ENCODE results near the gene MRRF. TPM values are rescaled to one million over a fixed set of nuclear protein-coding genes. Genes with fewer than 3 reads are reported as not detected.
A peak's percentile ranks its signal among the peaks of the same experiment; 100 is the strongest.

Gene MRRF, protein sequence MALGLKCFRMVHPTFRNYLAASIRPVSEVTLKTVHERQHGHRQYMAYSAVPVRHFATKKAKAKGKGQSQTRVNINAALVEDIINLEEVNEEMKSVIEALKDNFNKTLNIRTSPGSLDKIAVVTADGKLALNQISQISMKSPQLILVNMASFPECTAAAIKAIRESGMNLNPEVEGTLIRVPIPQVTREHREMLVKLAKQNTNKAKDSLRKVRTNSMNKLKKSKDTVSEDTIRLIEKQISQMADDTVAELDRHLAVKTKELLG
- 48.0 TPM for polyA plus RNA-seq (2013)

DNA sequence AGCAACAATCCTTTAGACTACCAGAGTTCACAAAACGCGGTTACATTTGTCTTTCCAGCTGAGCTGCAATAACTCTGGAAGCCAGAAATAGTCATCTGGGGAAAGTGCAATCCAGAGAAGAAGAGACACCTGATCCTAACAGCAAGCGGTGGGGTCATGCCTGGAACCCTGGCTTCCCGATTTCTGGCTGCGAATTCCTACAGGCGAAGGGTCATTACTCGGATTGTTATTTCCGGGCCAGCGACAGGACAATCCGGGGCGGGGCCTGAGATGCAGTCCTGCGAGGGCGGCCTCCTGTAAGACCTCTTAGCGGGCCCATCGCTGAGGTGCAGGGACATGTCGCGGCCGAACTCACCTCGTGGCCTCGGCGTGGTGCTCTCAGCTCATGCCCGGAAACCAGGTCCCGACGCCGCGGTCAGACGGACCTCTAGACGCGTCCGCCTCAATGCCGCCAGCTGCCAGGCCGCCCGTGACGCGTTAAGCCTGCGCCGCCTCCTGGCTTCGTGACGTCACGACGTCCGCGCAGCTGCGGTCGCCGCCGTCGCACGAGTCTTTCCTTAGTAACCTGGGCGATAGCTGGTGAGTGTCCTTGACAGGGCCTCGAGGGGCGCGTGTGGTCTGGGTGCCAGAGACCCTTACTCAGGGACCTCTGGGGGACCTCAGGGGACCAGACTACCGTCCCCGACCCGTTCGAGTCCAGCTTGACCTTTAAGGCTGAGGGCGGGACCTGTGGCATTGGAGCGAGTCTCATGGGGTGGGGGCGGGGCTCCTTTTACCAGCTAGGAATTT lies at the start of gene MRRF, which contains the start of gene RBM18:
Gene MRRF (plus strand): TSS at position 523 of the 789 bp plus-strand sequence. CDS start 6,010 bp downstream, outside the sequence.
Gene RBM18 (minus strand): TSS at position 481 of the 789 bp plus-strand sequence. CDS start 3,348 bp downstream, outside the sequence.
- DNase-seq: peak; percentile 91 to 96 (median 94)
- Histone ChIP-seq H3K27ac (ENCODE audit: insufficient read depth in 1 of 2, low read depth in 1 of 2, low read length in 2 of 2, poor library complexity in 1 of 2, severe bottlenecking in 2 of 2) (peak within 1 kb of the TSS; percentile 97 to 99), H3K36me3 (ENCODE audit: control insufficient read depth in 4 of 4, insufficient read depth in 4 of 4, low read length in 3 of 4) (peaks cover 13 to 23% (median 20%) of the 10 kb centered on the region in 4 experiments), H3K4me3 (ENCODE audit: control insufficient read depth in 1 of 7, extremely low read depth in 1 of 7, insufficient read depth in 4 of 7, low read depth in 2 of 7, low read length in 6 of 7) (peak within 1 kb of the TSS; percentile 61 to 99 (median 92)), H3K4me1 (ENCODE audit: control extremely low read depth in 1 of 4, control insufficient read depth in 4 of 4, insufficient read depth in 4 of 4, low read length in 3 of 4) (peaks cover 19 to 29% (median 25%) of the 10 kb centered on the region in 4 experiments), H3K27me3 (replicated peaks in 2 of 5; ENCODE audit: control insufficient read depth in 4 of 5, insufficient read depth in 5 of 5, low read length in 4 of 5) (no peaks in the 10 kb centered on the region), H3K9me3 (ENCODE audit: control extremely low read depth in 1 of 5, control insufficient read depth in 4 of 5, insufficient read depth in 2 of 5, low read depth in 1 of 5, low read length in 4 of 5) (no peaks in the 10 kb centered on the region)
- ChIA-PET POLR2A (interaction anchor here (0.6 to 1.2 kb wide), 7 partner anchors 11 to 648 kb away, joined by 3 to 4 read pairs (median 3); partner anchors contain the start of gene LHX6), CTCF (interaction anchor here (0.7 to 3.2 kb wide), 14 partner anchors 10 to 191 kb away, joined by 3 to 20 read pairs (median 4); partner anchors contain the start of genes MORN5 and NDUFA8)
- 0% methylated on average over 57 of the region's 60 CpGs for WGBS (ENCODE audit: insufficient coverage)

DNA sequence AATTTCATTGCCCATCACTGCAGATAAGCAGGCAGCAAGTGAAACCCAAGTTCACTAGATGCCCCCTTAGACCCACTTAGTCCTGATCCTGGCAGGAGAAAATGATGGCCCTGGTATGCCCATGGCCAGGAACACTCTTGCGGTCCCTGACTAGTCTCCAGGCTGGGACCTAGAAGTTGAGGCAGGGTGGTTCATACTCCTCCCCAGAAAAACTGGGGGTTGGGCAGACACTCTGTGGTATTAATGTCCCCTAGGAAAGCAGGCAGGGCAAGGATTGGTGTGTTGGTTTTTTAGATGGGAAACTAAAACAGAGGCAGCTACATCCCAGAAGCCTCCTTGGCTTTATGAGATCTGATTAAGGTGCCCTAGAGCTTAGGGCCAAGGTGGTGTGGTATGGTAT lies 49.0 kb upstream of the MRRF start:
- Histone ChIP-seq H3K27ac (ENCODE audit: insufficient read depth in 1 of 2, low read depth in 1 of 2, low read length in 2 of 2, poor library complexity in 1 of 2, severe bottlenecking in 2 of 2) (no peak overlapping the region), H3K36me3 (ENCODE audit: control insufficient read depth in 4 of 4, insufficient read depth in 4 of 4, low read length in 3 of 4) (no peaks in the 10 kb centered on the region), H3K27me3 (replicated peaks in 2 of 5; ENCODE audit: control insufficient read depth in 4 of 5, insufficient read depth in 5 of 5, low read length in 4 of 5) (peaks cover 0 to 31% (median 10%) of the 10 kb centered on the region in 5 experiments), H3K4me1 (ENCODE audit: control extremely low read depth in 1 of 4, control insufficient read depth in 4 of 4, insufficient read depth in 4 of 4, low read length in 3 of 4) (peaks cover 5 to 61% (median 56%) of the 10 kb centered on the region in 4 experiments), H3K9me3 (ENCODE audit: control extremely low read depth in 1 of 5, control insufficient read depth in 4 of 5, insufficient read depth in 2 of 5, low read depth in 1 of 5, low read length in 4 of 5) (no peaks in the 10 kb centered on the region), H3K4me3 (ENCODE audit: control insufficient read depth in 1 of 7, extremely low read depth in 1 of 7, insufficient read depth in 4 of 7, low read depth in 2 of 7, low read length in 6 of 7) (no peak overlapping the region)
- CTCF ChIA-PET: interaction anchor here (0.9 to 1.5 kb wide), 6 partner anchors 8 to 231 kb away, joined by 3 to 4 read pairs (median 3); no protein-coding TSS in a partner anchor
- 100% methylated on average over 1 of the region's 1 CpG for WGBS (ENCODE audit: insufficient coverage)
- DNase-seq: no peak
- POLR2A ChIA-PET: no interaction called here

DNA sequence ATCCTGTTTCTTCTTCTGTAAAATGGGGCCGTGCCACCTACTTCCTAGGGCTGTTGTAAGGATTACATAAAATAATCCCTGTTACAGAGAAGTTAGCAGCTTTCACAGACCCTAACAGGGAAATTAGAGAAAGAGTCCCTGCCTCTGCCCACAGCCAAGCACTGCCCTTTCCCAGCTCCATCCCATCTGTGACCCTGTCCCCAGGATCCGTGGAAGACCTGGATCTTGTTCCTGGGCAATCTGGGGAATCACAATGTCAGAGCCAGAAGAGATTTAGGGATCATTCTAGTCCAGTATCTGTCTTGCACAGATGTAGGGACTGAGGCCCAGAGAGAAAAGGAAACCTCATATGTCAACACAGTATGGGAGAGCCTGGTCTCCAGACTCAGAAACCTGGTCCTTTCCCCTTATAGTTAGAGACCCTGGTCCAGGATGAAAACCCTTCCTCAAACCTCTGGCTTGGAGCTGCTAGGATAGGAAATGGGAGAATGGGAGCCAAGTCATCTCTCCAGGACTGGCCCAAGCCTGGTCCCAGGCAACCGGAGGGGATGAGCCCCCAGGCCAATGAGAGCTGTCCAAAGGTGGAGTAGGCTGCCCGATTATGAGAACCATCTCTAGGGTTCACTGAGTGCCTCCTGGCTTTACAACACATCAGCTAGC lies 48.4 kb upstream of the MRRF start:
- WGBS (ENCODE audit: insufficient coverage): 100% methylated on average over 4 of the region's 4 CpGs

DNA sequence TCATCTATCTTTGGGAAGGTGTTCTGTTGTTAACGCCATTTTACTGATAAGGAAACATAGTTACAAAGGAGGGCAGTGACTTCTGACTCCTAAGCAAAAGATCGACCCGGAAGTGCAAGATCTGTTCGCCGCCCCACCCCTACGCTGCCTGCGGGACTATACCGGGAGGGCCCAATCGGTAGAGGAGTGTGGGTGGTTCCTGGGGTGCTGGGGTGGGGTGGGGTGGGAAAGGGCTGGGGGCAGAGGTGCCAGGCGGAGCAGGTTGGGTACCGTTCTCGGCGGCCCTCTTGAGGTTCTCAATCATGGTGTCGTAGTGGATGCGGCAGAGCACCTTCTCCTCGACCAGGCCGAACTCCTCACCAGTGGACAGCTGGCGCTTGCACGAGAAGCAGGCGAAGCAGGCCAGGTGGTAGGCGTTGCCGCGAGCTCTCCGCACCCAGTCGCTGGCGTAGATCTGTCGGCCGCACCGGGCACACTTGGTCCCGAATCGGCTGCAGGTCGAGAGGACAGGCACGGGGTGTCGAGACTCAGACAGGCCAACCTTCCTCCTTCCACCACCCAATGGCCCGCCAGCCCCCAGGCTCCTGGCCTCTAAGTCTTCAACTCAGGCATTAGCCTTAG lies 47.8 kb upstream of the MRRF start:
- POLR2A ChIA-PET: no interaction called here
- H3K36me3 ChIP-seq (ENCODE audit: control insufficient read depth in 4 of 4, insufficient read depth in 4 of 4, low read length in 3 of 4): no peaks in the 10 kb centered on the region
- DNase-seq: no peak
- no peak overlapping the region for H3K27ac ChIP-seq (ENCODE audit: insufficient read depth in 1 of 2, low read depth in 1 of 2, low read length in 2 of 2, poor library complexity in 1 of 2, severe bottlenecking in 2 of 2)
- CTCF ChIA-PET: interaction anchor here (0.9 to 1.5 kb wide), 2 partner anchors 9 to 18 kb away, joined by 3 read pairs; no protein-coding TSS in a partner anchor
- no peak overlapping the region for H3K4me3 ChIP-seq (ENCODE audit: control insufficient read depth in 1 of 7, extremely low read depth in 1 of 7, insufficient read depth in 4 of 7, low read depth in 2 of 7, low read length in 6 of 7)
- H3K27me3 ChIP-seq (replicated peaks in 2 of 5; ENCODE audit: control insufficient read depth in 4 of 5, insufficient read depth in 5 of 5, low read length in 4 of 5): peaks cover 0 to 30% (median 7%) of the 10 kb centered on the region in 5 experiments
- peaks cover 7 to 74% (median 66%) of the 10 kb centered on the region in 4 experiments for H3K4me1 ChIP-seq (ENCODE audit: control extremely low read depth in 1 of 4, control insufficient read depth in 4 of 4, insufficient read depth in 4 of 4, low read length in 3 of 4)
- no peaks in the 10 kb centered on the region for H3K9me3 ChIP-seq (ENCODE audit: control extremely low read depth in 1 of 5, control insufficient read depth in 4 of 5, insufficient read depth in 2 of 5, low read depth in 1 of 5, low read length in 4 of 5)
- WGBS (ENCODE audit: insufficient coverage): 94% methylated on average over 32 of the region's 35 CpGs

More for the DNA sequence above, 48.4 kb upstream of the MRRF start:
- DNase-seq: no peak
- ChIA-PET CTCF (interaction anchor here (0.9 to 1.5 kb wide), 5 partner anchors 9 to 230 kb away, joined by 3 to 4 read pairs (median 3); no protein-coding TSS in a partner anchor), POLR2A (no interaction called here)
- Histone ChIP-seq H3K27ac (ENCODE audit: insufficient read depth in 1 of 2, low read depth in 1 of 2, low read length in 2 of 2, poor library complexity in 1 of 2, severe bottlenecking in 2 of 2) (no peak overlapping the region), H3K27me3 (replicated peaks in 2 of 5; ENCODE audit: control insufficient read depth in 4 of 5, insufficient read depth in 5 of 5, low read length in 4 of 5) (peaks cover 0 to 31% (median 10%) of the 10 kb centered on the region in 5 experiments), H3K4me1 (ENCODE audit: control extremely low read depth in 1 of 4, control insufficient read depth in 4 of 4, insufficient read depth in 4 of 4, low read length in 3 of 4) (peaks cover 7 to 67% (median 62%) of the 10 kb centered on the region in 4 experiments), H3K4me3 (ENCODE audit: control insufficient read depth in 1 of 7, extremely low read depth in 1 of 7, insufficient read depth in 4 of 7, low read depth in 2 of 7, low read length in 6 of 7) (no peak overlapping the region), H3K9me3 (ENCODE audit: control extremely low read depth in 1 of 5, control insufficient read depth in 4 of 5, insufficient read depth in 2 of 5, low read depth in 1 of 5, low read length in 4 of 5) (no peaks in the 10 kb centered on the region), H3K36me3 (ENCODE audit: control insufficient read depth in 4 of 4, insufficient read depth in 4 of 4, low read length in 3 of 4) (no peaks in the 10 kb centered on the region)

DNA sequence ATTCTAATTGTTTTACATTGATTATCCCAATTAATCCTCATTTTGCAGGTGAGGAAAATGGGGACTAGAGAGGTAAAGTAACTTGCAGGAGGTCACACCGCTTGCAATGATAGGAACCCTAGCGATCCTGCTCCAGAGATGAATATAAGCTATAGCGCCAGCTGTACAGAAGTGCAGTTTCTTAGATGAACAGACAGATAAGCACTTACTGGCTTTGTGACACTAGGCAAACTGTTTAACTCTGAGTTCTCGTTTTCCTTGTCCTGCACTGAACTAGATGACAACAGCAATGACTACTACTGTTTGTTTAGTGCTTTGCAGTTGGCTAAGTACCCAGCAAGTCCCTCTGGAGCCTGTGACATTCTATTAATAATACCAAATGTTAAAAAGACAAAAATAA lies 47.0 kb upstream of the MRRF start:
- 0% methylated on average over 4 of the region's 4 CpGs for WGBS (ENCODE audit: insufficient coverage)
- Histone ChIP-seq H3K27ac (ENCODE audit: insufficient read depth in 1 of 2, low read depth in 1 of 2, low read length in 2 of 2, poor library complexity in 1 of 2, severe bottlenecking in 2 of 2) (no peak overlapping the region), H3K27me3 (replicated peaks in 2 of 5; ENCODE audit: control insufficient read depth in 4 of 5, insufficient read depth in 5 of 5, low read length in 4 of 5) (peaks cover 0 to 22% (median 7%) of the 10 kb centered on the region in 5 experiments), H3K4me3 (ENCODE audit: control insufficient read depth in 1 of 7, extremely low read depth in 1 of 7, insufficient read depth in 4 of 7, low read depth in 2 of 7, low read length in 6 of 7) (peak overlapping the region in 2 of 7 experiments; percentile 21 to 59), H3K9me3 (ENCODE audit: control extremely low read depth in 1 of 5, control insufficient read depth in 4 of 5, insufficient read depth in 2 of 5, low read depth in 1 of 5, low read length in 4 of 5) (no peaks in the 10 kb centered on the region), H3K4me1 (ENCODE audit: control extremely low read depth in 1 of 4, control insufficient read depth in 4 of 4, insufficient read depth in 4 of 4, low read length in 3 of 4) (peaks cover 7 to 81% (median 69%) of the 10 kb centered on the region in 4 experiments), H3K36me3 (ENCODE audit: control insufficient read depth in 4 of 4, insufficient read depth in 4 of 4, low read length in 3 of 4) (no peaks in the 10 kb centered on the region)
- CTCF ChIA-PET: interaction anchor here (0.9 to 1.0 kb wide), 3 partner anchors 13 to 92 kb away, joined by 3 read pairs; no protein-coding TSS in a partner anchor
- peak; percentile 39 to 84 (median 73) for DNase-seq
- POLR2A ChIA-PET: no interaction called here
